Astrocyte (in vitro differentiated cells and primary cell): ENCODE measurements around the gene LYRM4. TPM values are rescaled to one million over a fixed set of nuclear protein-coding genes. Genes with fewer than 3 reads are reported as not detected.

Experiments used
- DNase-seq: peaks from one replicate; pipeline ENCODE4 v3.0.0-alpha.2; 2010; ENCODE audit warnings: low read depth
- FAIRE-seq: peaks from 2 replicates; lab custom pipeline; 2011; peaks lifted over from hg19 to GRCh38; lab: Jason Lieb, UNC
- H2AFZ ChIP-seq: 2 replicates; pipeline ENCODE4 v1.6.0; 2012; ENCODE audit warnings: low read depth, low read length, inconsistent platforms
- H3K27ac ChIP-seq: 2 replicates; pipeline ENCODE4 v1.5.1; 2011; ENCODE audit warnings: low read depth, low read length, inconsistent platforms
- H3K27me3 ChIP-seq: 2 replicates; pipeline ENCODE4 v1.6.0; 2011; ENCODE audit warnings: low read length, inconsistent platforms; ENCODE audit not compliant: insufficient read depth
- H3K36me3 ChIP-seq: 2 replicates; pipeline ENCODE4 v1.5.1; 2011; ENCODE audit warnings: low read length, inconsistent platforms; ENCODE audit not compliant: insufficient read depth
- H3K4me1 ChIP-seq: 2 replicates; pipeline ENCODE4 v1.5.1; 2011; ENCODE audit warnings: low read length, inconsistent platforms; ENCODE audit not compliant: insufficient read depth
- H3K4me2 ChIP-seq: 2 replicates; pipeline ENCODE4 v1.6.0; 2012; ENCODE audit warnings: low read length, inconsistent platforms
- H3K4me3 ChIP-seq: 2 replicates; pipeline ENCODE4 v1.5.1; 2011; ENCODE audit warnings: low read depth, mild to moderate bottlenecking, low read length, inconsistent platforms; ENCODE audit not compliant: insufficient read depth
- H3K79me2 ChIP-seq: 2 replicates; pipeline ENCODE4 v1.6.0; 2012; ENCODE audit warnings: mild to moderate bottlenecking, low read length, inconsistent platforms; ENCODE audit not compliant: insufficient read depth
- H3K9ac ChIP-seq: 2 replicates; pipeline ENCODE4 v1.6.0; 2012; ENCODE audit warnings: mild to moderate bottlenecking, low read length, inconsistent platforms
- H3K9me3 ChIP-seq: 2 replicates; pipeline ENCODE4 v1.5.1; 2012; ENCODE audit warnings: low read depth, mild to moderate bottlenecking, low read length, inconsistent platforms; ENCODE audit not compliant: insufficient read depth
- H4K20me1 ChIP-seq: 2 replicates; pipeline ENCODE4 v1.6.0; 2012; ENCODE audit warnings: low read length, inconsistent platforms; ENCODE audit not compliant: insufficient read depth
- H3K27ac Mint-ChIP-seq: one replicate; pipeline ENCODE4 v1.8.0; 2021; ENCODE audit warnings: mild to moderate bottlenecking, mixed read lengths; ENCODE audit not compliant: unreplicated experiment
- H3K27me3 Mint-ChIP-seq: one replicate; pipeline ENCODE4 v1.8.0; 2021; ENCODE audit warnings: low read depth, mixed read lengths; ENCODE audit not compliant: unreplicated experiment
- H3K36me3 Mint-ChIP-seq: one replicate; pipeline ENCODE4 v1.8.0; 2021; ENCODE audit warnings: low read depth, mixed read lengths; ENCODE audit not compliant: unreplicated experiment
- H3K4me1 Mint-ChIP-seq: one replicate; pipeline ENCODE4 v1.8.0; 2021; ENCODE audit warnings: low read depth, mixed read lengths; ENCODE audit not compliant: unreplicated experiment
- H3K4me3 Mint-ChIP-seq: one replicate; pipeline ENCODE4 v1.8.0; 2021; ENCODE audit warnings: mild to moderate bottlenecking, moderate library complexity, mixed read lengths; ENCODE audit not compliant: unreplicated experiment
- H3K9me3 Mint-ChIP-seq: one replicate; pipeline ENCODE4 v1.8.0; 2021; ENCODE audit warnings: mild to moderate bottlenecking, mixed read lengths; ENCODE audit not compliant: unreplicated experiment
- CTCF ChIP-seq: IDR thresholded peaks from 2 replicates; pipeline ENCODE4 v1.5.1; 2011; ENCODE audit warnings: low read depth, mild to moderate bottlenecking, inconsistent platforms, low read length, moderate library complexity; ENCODE audit not compliant: insufficient read depth
- EZH2 ChIP-seq: IDR thresholded peaks from 2 replicates; pipeline ENCODE4 v1.6.1; 2012; ENCODE audit warnings: mild to moderate bottlenecking, low read length, inconsistent platforms; ENCODE audit not compliant: insufficient read depth
- total RNA-seq: library from RNA; stranded (reverse); gene quantifications from 2 replicates; pipeline ENCODE4 v1.2.1, GENCODE V29; 2021

The LYRM4 gene
- total RNA-seq, 1 donor from 2014 or later: 39.1 TPM

- Histone ChIP-seq H3K9me3 (no peaks in the 10 kb centered on the region), H4K20me1 (no peaks in the 10 kb centered on the region), H3K27ac (no peak within 1 kb of the TSS), H2AFZ (peak within 1 kb of the TSS; percentile 79), H3K4me3 (peak within 1 kb of the TSS; percentile 58), H3K4me2 (peak within 1 kb of the TSS; percentile 95), H3K4me1 (peaks cover 18% of the 10 kb centered on the region), H3K36me3 (no peaks in the 10 kb centered on the region), H3K27me3 (peaks cover 24% of the 10 kb centered on the region), H3K9ac (peak within 1 kb of the TSS; percentile 55), H3K79me2 (no peaks in the 10 kb centered on the region)
- peak within 1 kb of the TSS; percentile 81 for H3K4me3 Mint-ChIP-seq
- TF ChIP-seq EZH2 (no peak), CTCF (no peak)
- DNase-seq: peak; percentile 59
- no peak for FAIRE-seq
- H3K4me1 Mint-ChIP-seq: peaks cover 16% of the 10 kb centered on the region
- H3K36me3 Mint-ChIP-seq: no peaks in the 10 kb centered on the region
- no peaks in the 10 kb centered on the region for H3K9me3 Mint-ChIP-seq
- H3K27me3 Mint-ChIP-seq: peaks cover 16% of the 10 kb centered on the region
- H3K27ac Mint-ChIP-seq: no peak within 1 kb of the TSS
Measured at GRCh38 chr6:5084781-5085647, 175.7 kb downstream of the LYRM4 start, which contains the start of gene PPP1R3G. Gene PPP1R3G (plus strand): TSS chr6:5085341. CDS start chr6:5085486, 145 bp downstream.

GRCh38 chr6:5084360-5084780 is 176.4 kb downstream of the LYRM4 start:
- Histone ChIP-seq H3K79me2 (no peaks in the 10 kb centered on the region), H3K9ac (peak overlapping the region; percentile 55), H4K20me1 (no peaks in the 10 kb centered on the region), H3K27ac (no peak overlapping the region), H3K4me2 (peak overlapping the region; percentile 95), H3K36me3 (no peaks in the 10 kb centered on the region), H3K4me1 (peaks cover 18% of the 10 kb centered on the region), H3K9me3 (no peaks in the 10 kb centered on the region), H3K4me3 (peak overlapping the region; percentile 58), H3K27me3 (peaks cover 19% of the 10 kb centered on the region), H2AFZ (peak overlapping the region; percentile 79)
- Mint-ChIP-seq H3K9me3 (peaks cover 3% of the 10 kb centered on the region), H3K27me3 (peaks cover 16% of the 10 kb centered on the region), H3K4me1 (peaks cover 16% of the 10 kb centered on the region), H3K27ac (no peak overlapping the region), H3K4me3 (peak overlapping the region; percentile 81), H3K36me3 (no peaks in the 10 kb centered on the region)
- DNase-seq: no peak
- TF ChIP-seq EZH2 (no peak), CTCF (no peak)
- no peak for FAIRE-seq
